HT1080 (cell line): ENCODE results near the gene EID2B. TPM values are rescaled to one million over a fixed set of nuclear protein-coding genes. Genes with fewer than 3 reads are reported as not detected.
A peak's percentile ranks its signal among the peaks of the same experiment; 100 is the strongest.

Experiments used
- DNase-seq: peaks from one replicate; pipeline ENCODE4 v3.0.0-alpha.2; 2015; ENCODE audit warnings: low read depth
- total RNA-seq: library from RNA; depleted of rRNA; stranded (reverse); fragments of >200 nt; shearing (Covaris generic); gene quantifications from 2 replicates; pipeline ENCODE4 v1.2.3, GENCODE V29; 2014

The EID2B gene
- total RNA-seq, 1 experiment from 2014 or later: 5.1 TPM

DNA sequence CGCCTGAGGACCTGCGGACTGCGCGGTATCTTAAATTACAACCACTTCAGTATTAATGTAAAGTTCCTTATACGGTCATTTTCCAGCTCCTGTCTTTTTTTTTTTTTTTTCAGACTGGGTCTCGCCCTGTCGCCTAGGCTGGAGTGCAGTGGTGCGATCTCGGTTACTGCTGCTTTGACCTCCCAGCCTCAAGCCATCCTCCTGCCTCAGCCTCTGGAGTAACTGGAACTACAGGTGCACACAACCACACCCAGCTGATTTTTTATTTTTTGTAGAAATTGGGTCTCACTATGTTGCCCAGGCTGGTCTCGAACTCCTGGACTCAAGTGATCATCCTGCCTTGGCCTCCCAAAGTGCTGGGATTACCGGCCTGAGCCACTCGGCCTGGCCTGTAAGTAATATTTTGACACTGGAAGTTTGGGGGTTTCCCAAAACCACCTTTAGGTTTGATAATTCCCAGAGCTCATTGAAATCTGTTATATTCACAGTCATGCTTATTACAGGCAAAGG, 406 bp upstream of the EID2B start:
- no peak for DNase-seq

DNA sequence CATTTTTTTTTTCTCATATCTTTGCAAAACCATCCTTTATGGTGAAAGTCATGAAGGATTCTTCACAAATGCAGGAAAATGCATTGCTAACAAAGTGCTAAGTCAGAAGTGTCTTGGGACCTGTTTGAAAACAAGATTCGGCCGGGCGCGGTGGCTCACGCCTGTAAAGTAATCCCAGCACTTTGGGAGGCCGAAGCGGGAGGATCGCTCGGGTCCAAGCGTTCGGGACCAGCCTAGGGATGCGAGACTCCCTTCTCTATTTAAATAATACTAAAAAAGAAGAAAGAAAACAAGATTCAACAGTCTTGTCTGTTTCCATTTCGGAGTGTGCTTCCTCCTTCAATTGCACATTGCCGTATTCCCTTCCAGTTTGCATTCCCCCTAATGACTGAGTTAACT, 819 bp downstream of the EID2B start:
- no peak for DNase-seq

DNA sequence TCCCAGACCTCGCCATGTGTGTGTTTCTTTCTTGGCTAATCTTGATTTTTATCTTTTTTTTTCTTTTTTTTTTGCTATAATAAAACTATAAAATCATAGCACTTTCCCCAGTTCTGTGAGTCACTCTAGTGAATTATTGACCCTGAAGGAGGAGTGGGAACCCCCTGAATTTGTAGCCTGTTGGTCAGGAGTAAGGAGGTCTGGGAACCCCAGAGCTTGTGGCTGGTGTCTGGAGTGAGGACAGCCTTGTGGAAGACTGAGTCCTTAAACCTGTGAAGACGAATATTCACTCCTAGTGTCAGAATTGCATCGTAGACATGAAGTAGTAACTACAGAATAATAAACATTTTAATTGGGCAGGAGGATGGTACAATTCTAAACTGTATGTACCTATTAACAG, 7.4 kb downstream of the EID2B start:
- DNase-seq: no peak

DNA sequence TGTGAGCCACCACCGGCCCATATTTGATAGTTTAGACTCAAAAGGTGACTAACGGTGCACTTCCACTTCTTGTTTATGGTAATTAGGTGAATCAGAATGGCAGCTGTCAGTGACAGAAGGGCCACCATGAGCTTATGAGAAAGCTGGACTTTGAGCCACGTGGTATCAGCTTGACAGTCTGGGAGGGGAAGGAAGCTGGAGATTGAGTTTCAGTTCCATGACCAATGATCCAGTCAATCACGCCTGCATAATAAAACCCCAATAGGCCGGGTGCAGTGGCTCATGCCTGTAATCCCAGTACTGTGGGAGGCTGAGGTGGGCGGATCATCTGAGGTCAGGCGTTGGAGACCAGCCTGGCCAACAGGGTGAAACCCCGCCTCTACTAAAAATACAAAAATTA, 8.2 kb downstream of the EID2B start:
- no peak for DNase-seq

DNA sequence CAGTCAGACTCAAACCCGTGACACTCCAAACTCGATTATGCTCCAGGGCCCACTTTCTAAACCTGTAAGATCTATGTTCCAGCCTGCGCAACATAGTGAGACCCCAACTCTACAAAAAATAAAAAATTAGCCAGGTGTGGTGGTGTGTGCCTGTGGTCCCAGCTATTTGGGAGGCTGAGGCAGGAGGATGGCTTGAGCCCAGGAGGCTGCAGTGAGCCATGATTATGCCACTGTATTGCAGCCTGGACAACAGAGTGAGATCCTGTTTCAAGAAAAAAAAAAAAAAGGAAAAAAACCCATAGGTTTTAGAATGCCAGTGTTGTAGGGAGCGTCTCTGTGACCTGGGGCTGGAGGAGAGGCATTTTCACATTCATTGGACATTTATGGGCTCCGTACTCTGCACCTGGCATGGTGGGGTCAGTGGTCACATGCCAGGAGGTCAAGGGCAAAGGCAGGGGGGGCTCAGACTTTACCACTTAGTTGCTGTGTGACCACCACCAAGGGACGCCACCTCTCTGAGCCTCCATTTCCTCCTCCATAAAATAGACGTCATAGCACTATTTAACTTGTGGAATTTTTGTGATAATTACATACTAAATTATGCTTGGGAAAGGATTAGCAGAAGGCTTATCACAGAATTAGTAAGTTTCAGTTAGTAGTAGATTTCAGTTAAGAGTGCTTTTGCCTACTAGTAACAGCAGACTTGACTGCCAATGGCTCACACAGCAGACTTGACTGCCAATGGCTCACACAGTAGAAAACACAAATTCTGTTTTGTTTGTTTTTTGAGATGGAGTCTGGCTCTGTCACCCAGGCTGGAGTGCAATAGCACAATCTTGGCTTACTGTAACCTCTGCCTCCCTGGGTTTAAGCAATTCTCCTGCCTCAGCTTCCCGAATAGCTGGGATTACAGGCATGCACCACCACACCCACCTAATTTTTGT, 11.8 kb downstream of the EID2B start:
- no peak for DNase-seq

DNA sequence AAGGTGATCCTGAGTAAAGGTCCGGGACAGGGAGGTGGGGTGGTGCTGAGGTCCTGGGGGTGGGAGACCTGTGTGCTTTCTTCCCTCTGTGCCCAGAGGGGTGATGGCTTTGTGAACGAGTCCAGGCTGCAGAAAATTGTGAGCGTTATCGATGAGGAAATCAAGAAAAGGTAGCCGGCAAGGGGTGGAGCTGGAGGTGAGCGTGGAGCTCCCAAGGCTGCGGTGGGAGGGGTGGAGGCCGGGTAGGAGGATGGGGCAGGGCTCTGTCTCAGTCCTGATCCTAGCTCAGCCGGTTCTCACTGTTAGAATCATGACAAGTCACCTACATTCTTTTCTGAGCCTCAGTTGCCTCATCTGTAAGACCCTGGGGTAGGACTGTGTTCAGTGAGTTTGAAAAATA, 13.7 kb downstream of the EID2B start:
- DNase-seq: no peak

DNA sequence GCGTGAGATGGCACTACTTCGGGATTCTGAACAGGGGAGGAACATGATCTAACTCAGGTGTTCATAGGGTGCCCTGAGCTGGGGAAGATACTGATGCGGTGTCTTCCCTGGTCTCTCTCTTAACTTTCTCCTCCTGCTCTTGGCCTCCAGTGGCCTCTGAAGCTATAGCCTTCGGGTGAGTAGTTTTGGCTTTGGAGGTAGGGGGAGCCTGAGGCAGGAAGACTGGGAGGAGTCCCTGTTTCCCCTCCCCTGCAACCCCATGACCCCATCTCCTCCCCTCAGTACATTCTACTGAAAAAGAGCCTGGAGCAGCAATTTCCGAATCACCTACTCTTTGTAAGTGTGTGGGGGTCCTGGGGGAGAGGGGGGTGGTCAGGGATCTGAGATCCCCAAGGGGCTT, 14.2 kb downstream of the EID2B start:
- no peak for DNase-seq

DNA sequence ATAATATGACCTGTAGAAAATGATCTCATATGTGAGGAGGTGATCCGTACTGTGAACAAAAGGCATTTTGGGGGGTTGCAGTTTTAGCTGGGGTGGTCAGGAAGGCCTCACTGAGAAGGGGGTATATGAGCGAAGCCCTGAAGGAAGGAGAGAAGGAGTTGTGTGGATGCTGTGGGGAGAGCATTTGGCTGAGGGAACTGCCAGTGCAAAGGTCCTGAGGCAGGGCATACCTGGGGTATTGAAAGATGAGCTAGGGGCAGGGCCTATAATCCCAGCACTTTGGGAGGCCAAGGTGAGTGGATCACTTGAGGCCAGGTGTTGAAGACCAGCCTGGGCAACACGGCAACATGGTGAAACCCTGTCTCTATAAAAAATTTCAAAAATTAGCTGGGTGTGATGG, 15.2 kb downstream of the EID2B start:
- no peak for DNase-seq

DNA sequence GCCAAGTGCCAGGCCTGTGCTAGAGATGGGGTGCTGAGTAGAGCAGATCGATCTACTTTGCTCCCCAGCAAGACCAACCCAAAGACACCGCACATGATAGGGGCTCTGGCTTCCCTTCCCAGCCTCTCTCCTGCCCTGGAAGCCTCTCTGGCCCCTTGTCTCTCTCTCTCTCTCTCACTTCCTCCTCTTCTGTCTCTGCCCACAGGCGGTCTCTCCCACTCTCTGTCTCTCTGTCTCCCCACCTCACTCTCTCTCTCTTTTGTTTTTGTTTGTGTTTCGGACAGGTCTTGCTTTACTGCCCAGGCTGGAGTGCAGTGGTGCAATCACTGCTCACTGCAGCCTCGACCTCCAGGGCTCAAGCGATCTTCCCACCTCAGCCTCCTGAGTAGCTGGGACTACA, 16.4 kb downstream of the EID2B start:
- no peak for DNase-seq

DNA sequence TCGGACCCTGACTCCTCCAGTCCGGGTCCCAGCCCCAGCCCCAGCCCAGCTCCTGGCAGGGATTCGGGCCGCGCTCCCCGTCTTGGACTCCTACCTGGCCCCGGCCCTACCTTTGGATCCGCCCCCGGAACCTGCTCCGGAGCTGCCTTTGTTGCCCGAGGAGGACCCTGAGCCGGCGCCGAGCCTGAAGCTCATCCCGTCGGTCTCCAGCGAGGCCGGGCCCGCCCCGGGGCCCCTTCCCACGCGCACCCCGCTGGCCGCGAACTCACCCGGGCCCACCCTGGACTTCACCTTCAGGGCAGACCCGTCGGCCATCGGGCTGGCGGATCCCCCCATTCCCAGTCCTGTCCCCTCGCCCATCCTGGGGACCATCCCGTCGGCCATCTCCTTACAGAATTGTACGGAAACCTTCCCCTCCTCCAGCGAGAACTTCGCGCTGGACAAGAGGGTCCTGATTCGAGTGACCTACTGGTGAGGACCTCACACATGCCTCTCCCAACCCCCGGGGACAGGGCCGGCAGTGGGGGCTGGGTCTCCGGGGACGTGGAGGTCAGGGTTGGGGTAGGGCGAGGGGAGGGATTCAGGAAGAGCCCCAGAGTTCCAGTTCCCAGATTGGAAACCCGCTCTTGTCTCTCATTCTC, 17.0 kb downstream of the EID2B start:
- DNase-seq: no peak

DNA sequence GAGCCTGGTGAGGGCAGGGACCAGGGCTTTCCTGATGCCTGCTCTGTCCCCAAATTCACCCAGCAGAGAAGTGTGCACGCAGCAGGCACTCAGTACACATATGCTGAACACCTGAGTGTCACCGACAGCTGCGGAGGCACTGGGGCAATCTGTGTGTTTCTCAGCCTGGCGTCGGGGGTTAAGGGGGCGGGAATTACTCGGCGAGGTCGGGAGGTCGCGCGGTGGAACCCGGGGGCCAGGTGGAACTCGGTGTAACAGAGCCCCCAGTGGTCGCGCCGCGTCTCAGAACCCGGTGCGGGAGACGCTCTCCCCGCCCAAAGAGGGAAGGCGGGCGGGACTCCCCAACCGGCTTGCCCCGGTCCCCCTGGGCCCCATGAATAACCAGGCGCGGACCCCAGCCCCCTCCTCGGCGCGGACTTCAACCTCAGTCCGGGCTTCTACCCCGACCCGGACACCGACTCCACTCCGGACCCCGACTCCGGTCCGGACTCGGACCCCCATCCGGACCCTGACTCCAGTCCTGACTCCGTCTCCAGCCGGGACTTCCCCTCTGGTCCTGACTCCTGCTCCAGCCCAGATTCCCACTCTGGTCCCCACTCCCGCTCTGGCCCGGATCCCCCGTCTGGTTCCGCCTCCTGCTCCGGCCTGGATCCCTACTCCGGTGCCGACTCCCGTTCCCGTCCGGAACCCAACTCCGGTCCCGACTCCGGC, 17.7 kb downstream of the EID2B start, which contains the start of gene SELENOV:
Gene SELENOV, plus strand, starts transcription at position 300 of the 711 bp plus-strand sequence. Its CDS starts 74 bp downstream, at position 374.
- DNase-seq: no peak

DNA sequence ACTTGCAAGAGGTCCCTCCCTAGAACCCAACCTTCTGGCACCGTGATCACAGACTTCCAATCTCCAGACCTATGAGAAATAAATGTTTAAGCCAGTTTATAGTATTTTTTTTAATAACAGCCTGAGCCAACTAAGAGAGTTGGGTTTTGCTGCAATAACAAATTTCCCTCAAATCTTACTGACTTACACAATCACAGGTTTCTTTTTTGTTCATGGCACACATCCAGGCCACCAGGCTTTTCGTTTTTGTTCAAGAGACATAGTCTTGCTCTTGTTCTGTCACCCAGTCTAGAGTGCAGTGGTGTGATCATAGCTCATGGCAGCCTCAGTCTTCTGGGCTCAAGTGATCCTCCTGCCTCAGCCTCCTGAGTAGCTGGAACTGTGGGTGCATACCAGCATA, 19.7 kb downstream of the EID2B start:
- no peak for DNase-seq

DNA sequence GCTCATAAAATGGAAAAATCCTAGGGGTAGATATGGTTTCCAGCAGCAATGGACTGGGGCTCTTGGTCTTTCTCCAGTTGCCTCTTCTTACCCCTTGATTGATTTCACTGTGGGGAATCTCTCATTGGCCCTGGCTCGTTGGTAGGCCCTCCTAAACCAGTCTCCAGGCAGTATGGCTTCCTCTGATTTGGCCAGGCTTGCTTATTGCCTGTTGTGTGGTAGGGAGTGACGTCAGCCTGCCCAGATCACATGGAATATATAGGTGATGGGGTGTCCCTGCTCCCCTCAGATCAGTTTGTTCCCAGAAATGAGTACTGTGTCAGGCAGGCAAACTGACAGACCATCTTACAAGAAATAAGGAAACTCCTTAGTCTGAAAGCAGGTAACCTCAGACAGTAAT, 23.4 kb downstream of the EID2B start:
- no peak for DNase-seq

DNA sequence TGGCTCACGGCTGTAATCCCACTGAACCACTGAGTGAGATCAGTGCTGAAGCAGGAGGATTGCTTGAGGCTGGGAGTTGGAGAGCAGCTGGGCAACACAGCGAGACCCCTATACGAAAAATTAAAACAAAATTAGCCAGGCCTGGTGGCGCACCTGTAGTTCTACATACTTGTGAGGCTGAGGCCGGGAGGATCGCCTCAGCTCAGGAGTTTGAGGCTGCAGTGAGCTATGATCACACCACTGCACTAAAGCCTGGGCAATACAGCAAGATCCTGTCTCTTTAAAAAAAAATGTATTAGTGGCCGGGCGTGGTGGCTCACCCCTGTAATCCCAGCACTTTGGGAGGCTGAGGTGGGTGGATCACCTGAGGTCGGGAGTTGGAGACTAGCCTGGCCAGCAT, 24.0 kb downstream of the EID2B start:
- no peak for DNase-seq

DNA sequence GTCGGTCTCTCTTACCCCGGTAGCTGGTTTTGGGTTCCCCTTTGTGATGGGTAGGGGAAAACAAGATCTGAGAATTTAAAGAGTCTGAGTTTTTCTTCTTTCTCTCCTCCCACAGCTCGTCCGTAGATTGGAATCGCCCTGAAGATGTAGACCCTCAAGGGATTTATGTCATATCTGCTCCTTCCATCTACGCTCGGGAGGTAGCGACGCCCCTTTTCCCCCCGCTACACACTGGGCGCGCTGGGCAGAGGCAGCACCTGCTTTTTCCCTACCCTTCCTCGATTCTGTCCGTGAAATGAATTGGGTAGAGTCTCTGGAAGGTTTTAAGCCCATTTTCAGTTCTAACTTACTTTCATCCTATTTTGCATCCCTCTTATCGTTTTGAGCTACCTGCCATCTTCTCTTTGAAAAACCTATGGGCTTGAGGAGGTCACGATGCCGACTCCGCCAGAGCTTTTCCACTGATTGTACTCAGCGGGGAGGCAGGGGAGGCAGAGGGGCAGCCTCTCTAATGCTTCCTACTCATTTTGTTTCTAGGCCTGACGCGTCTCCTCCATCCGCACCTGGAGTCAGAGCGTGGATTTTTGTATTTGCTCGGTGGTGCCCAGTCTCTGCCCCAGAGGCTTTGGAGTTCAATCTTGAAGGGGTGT, 24.8 kb downstream of the EID2B start:
- DNase-seq: no peak

DNA sequence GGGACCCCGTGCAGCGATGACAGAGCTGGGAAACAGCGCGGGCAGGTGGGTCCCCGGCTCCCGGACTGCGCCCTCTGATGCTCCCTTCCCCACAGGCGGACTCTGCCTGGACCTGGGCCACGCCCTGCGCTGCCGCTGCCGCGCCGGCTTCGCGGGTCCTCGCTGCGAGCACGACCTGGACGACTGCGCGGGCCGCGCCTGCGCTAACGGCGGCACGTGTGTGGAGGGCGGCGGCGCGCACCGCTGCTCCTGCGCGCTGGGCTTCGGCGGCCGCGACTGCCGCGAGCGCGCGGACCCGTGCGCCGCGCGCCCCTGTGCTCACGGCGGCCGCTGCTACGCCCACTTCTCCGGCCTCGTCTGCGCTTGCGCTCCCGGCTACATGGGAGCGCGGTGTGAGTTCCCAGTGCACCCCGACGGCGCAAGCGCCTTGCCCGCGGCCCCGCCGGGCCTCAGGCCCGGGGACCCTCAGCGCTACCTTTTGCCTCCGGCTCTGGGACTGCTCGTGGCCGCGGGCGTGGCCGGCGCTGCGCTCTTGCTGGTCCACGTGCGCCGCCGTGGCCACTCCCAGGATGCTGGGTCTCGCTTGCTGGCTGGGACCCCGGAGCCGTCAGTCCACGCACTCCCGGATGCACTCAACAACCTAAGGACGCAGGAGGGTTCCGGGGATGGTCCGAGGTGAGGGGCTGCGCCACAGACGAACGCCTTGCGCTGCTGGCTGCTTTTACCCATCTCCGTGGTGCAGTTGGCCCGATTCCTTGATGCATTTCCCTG, 25.5 kb downstream of the EID2B start:
- peak; percentile 51 for DNase-seq

DNA sequence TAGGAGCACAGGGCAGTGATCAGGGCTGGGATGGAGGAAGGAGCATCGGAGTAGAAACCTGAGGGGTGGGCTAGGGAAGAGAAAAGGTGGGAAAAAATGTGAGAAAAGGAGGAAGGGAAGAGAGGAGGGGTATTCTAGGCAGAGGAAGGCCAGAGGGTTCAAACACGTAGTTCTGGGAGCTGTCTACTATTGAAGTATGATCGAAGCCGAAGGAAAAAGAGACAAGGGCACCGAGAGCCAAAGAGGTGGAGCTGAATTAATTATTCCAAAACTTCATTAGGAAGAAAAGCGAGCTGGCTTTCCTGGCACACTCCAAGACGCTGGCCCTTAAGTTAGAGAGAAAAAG, 26.1 kb downstream of the EID2B start:
- DNase-seq: no peak

DNA sequence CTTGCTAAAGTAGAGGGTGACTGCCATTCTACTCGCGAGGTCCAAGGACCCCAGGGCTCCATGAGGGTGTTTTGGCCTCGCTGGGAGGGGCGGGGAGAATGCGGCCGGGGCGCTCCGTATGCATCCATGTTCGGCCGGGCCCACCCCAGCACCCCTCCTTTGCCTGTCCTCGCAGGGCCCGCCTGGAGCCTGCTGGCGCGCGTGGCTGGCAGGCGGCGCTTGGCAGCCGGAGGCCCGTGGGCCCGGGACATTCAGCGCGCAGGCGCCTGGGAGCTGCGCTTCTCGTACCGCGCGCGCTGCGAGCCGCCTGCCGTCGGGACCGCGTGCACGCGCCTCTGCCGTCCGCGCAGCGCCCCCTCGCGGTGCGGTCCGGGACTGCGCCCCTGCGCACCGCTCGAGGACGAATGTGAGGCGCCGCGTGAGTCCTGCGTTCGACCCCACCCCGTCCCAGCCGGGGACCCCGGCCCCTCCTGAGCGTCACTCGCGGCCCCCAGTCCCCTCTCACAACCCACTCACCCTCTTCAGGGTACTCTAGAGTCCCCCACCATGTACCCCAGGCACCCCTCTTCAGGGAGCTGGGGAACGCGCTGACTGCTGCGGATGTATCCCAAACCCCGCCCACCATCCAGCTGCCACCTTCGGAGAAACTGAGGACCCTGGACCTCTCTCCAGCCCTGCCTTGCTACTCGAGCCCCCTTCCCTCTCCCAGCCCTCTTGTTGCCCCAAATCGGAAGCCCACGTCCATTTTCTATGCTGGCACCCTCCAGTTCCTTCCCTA, 29.8 kb downstream of the EID2B start:
- DNase-seq: peak; percentile 14

DNA sequence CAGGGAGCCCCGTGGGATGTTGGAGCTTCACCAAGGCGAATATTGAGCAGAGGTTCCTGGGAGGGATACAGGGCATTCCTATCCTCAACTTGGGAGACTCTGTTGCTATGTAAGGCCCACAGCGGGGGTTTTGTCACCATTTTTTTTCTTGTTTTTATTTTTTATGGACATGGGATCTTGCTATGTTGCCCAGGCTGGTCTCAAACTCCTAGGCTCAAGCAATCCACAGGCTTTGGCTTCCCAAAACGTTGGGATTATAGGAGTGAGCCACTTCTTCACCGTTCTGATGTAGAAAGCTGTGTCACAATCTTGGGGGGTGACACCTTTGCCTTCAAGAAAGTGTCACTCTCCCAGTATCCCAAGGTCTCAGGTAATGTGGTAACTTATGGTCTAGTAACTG, 31.3 kb downstream of the EID2B start:
- no peak for DNase-seq

DNA sequence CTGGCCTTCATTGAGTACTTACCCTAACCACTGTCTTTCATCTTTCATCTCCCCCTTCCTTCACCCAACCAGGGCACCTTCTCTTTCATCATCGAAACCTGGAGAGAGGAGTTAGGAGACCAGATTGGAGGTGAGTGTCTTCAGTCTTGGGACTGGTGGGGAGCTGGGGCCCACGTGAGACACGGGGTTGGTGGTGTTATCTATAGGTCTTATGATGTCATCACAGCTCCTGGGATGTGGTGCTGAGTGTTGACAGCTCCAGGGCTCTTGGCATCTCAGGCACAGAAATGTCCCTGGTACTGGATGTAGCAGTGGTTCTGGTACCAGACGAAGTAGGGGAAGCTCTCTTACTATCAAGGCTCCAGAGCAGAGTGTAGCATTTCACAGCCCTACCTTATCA, 32.1 kb downstream of the EID2B start:
- no peak for DNase-seq
